Measurements from ENCODE around the gene ZNF366.

DNA sequence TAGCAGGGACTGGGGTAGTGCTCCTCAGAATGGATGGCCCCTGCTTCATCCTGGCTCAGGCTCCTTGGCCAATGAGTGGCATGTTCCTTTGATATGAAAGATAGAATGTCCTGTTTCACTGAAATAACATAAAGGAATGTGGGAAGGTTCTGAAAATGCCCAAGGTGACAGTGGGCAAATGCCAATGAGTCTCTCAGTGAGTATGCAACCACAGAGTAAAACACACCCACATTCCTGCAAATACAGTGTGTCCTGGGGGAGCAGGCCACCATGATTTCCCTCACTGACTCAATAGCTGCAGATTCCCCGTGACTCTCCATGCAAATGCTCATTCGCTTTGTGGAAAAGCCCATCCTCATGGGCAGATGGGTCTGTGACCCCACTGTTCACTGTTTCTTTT, 36.4 kb downstream of the ZNF366 start:
- TF ChIP-seq, protein P1, sequence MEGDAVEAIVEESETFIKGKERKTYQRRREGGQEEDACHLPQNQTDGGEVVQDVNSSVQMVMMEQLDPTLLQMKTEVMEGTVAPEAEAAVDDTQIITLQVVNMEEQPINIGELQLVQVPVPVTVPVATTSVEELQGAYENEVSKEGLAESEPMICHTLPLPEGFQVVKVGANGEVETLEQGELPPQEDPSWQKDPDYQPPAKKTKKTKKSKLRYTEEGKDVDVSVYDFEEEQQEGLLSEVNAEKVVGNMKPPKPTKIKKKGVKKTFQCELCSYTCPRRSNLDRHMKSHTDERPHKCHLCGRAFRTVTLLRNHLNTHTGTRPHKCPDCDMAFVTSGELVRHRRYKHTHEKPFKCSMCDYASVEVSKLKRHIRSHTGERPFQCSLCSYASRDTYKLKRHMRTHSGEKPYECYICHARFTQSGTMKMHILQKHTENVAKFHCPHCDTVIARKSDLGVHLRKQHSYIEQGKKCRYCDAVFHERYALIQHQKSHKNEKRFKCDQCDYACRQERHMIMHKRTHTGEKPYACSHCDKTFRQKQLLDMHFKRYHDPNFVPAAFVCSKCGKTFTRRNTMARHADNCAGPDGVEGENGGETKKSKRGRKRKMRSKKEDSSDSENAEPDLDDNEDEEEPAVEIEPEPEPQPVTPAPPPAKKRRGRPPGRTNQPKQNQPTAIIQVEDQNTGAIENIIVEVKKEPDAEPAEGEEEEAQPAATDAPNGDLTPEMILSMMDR (IDR thresholded peaks at IDR 0.05): no peak
- no peak for TF ChIP-seq POLR2AphosphoS5 (IDR thresholded peaks at IDR 0.05)

Data from suprapubic skin (tissue), 3 donors.